Central memory CD4-positive, alpha-beta T cell (primary cell): ENCODE results near the gene PPY.
"Not testable (repeated sequence)": the region's sequence is repeated elsewhere in the genome, so short reads cannot be mapped to it uniquely, and the experiment has no call there.

Experiments
- DNase-seq: peaks from one replicate; pipeline ENCODE4 v3.0.0; 2022

PPY gene

GRCh38 chr17:43901861-43902589 is 40.3 kb downstream of the PPY start:
- no peak for DNase-seq

GRCh38 chr17:43900858-43901754 is 41.2 kb downstream of the PPY start:
- no peak for DNase-seq

- peak; percentile 74 for DNase-seq
These were observed 42.0 kb downstream of the PPY start for GRCh38 chr17:43900183-43900857.

- no peak for DNase-seq
These were observed 43.8 kb downstream of the PPY start for GRCh38 chr17:43898446-43898845.

GRCh38 chr17:43897831-43898230 is 44.4 kb downstream of the PPY start:
- DNase-seq = no peak

- not testable (repeated sequence) for DNase-seq
These were observed 47.8 kb downstream of the PPY start for GRCh38 chr17:43894494-43894893.

- DNase-seq = no peak
These were observed 49.7 kb downstream of the PPY start for GRCh38 chr17:43892647-43892952.

GRCh38 chr17:43891851-43892646 is 50.2 kb downstream of the PPY start:
- DNase-seq = no peak
